NB4 (cell line): ENCODE results near the gene STARD13.

ENCODE experiments used
- CTCF ChIP-seq: IDR thresholded peaks from one replicate; pipeline ENCODE4 v1.5.1; 2012; ENCODE audit warnings: low read depth, low read length
- MAX ChIP-seq: IDR thresholded peaks from 2 replicates; pipeline ENCODE4 v1.6.1; 2011; ENCODE audit warnings: low read depth, low read length
- POLR2A ChIP-seq: IDR thresholded peaks from 2 replicates; pipeline ENCODE4 v1.6.1; 2011; ENCODE audit warnings: mild to moderate bottlenecking; ENCODE audit not compliant: insufficient read length; ENCODE audit errors: extremely low read depth

DNA sequence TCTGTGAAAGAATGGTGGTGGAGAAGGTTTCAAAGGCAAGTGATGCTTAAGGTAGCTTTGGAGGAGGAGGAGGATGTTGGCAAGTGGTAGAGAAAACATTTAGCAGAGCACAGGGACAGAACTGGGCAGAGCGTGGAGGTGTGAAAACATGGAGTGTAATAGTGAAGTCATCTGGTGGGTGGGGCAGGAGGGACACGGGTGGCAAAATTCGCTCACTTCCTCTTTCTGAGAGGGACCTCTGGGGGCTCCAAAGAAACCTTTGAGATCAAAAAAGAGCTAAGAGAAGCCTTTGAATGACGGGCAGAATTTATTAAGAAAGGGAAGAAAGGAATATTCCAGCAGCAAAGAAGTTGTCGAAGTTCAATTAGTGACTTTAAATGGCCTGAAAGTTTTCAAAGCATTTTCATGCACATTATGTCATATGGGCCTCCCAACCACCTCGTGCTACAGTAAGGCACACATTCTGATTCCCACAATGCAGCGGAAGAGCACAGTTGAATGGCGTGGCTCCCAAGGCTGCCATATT, 82.8 kb downstream of the STARD13 start:
- TF ChIP-seq CTCF: no peak
- TF ChIP-seq POLR2A: no peak
- no peak for TF ChIP-seq MAX
